NCI-H1105 (cell line): ENCODE data around the gene NSMCE1.
"Not testable (repeated sequence)": the region's sequence is repeated elsewhere in the genome, so short reads cannot be mapped to it uniquely, and the experiment has no call there.

Source experiments
- DNase-seq: peaks from one replicate; lab custom pipeline; 2025; lab: John Stamatoyannopoulos, UW

Gene NSMCE1

GRCh38 chr16:27272076-27272475, 3.5 kb upstream of the NSMCE1 start:
- no peak for DNase-seq

GRCh38 chr16:27270349-27270748, 1.8 kb upstream of the NSMCE1 start:
- DNase-seq: no peak

GRCh38 chr16:27269300-27270150, 953 bp upstream of the NSMCE1 start:
- no peak for DNase-seq

- no peak for DNase-seq
These were observed 1.4 kb downstream of the NSMCE1 start for GRCh38 chr16:27267037-27267677.

- no peak for DNase-seq
These were observed 2.6 kb downstream of the NSMCE1 start for GRCh38 chr16:27265982-27266381.

- DNase-seq: no peak
These were observed 4.4 kb downstream of the NSMCE1 start for GRCh38 chr16:27264151-27264550.

GRCh38 chr16:27262904-27263423, 5.6 kb downstream of the NSMCE1 start:
- DNase-seq: not testable (repeated sequence)

GRCh38 chr16:27259710-27260109, 8.9 kb downstream of the NSMCE1 start:
- no peak for DNase-seq

GRCh38 chr16:27258241-27258734, 10.3 kb downstream of the NSMCE1 start:
- no peak for DNase-seq

GRCh38 chr16:27257271-27257670, 11.3 kb downstream of the NSMCE1 start:
- DNase-seq: no peak

- DNase-seq: no peak
These were observed 11.7 kb downstream of the NSMCE1 start for GRCh38 chr16:27256861-27257260.

- DNase-seq: no peak
These were observed 14.2 kb downstream of the NSMCE1 start for GRCh38 chr16:27254262-27254811.

GRCh38 chr16:27253526-27253930, 15.0 kb downstream of the NSMCE1 start:
- DNase-seq: no peak

- DNase-seq: no peak
These were observed 16.4 kb downstream of the NSMCE1 start for GRCh38 chr16:27252206-27252585.

- DNase-seq: no peak
These were observed 16.9 kb downstream of the NSMCE1 start for GRCh38 chr16:27251541-27252205.

- DNase-seq: not testable (repeated sequence)
These were observed 19.7 kb downstream of the NSMCE1 start for GRCh38 chr16:27248886-27249285.

- DNase-seq: no peak
These were observed 20.5 kb downstream of the NSMCE1 start for GRCh38 chr16:27248036-27248435.

- not testable (repeated sequence) for DNase-seq
These were observed 21.5 kb downstream of the NSMCE1 start for GRCh38 chr16:27247076-27247475.

- DNase-seq: no peak
These were observed 22.1 kb downstream of the NSMCE1 start for GRCh38 chr16:27246439-27246838.

- DNase-seq: no peak
These were observed 23.0 kb downstream of the NSMCE1 start for GRCh38 chr16:27245276-27246172.

- DNase-seq: no peak
These were observed 24.2 kb downstream of the NSMCE1 start for GRCh38 chr16:27244363-27244755.
